ENCODE results near the gene CANT1.
"Not testable (repeated sequence)": the region's sequence is repeated elsewhere in the genome, so short reads cannot be mapped to it uniquely, and the experiment has no call there.

Gene CANT1

GRCh38 chr17:78956254-78956653, 53.3 kb downstream of the CANT1 start:
- DNase-seq, result no peak

- no peak for DNase-seq
Measured at GRCh38 chr17:78954684-78955083, 54.9 kb downstream of the CANT1 start.

- no peak for DNase-seq
Measured at GRCh38 chr17:78953356-78954350, 55.9 kb downstream of the CANT1 start.

- no peak for DNase-seq
Measured at GRCh38 chr17:78952706-78953105, 56.9 kb downstream of the CANT1 start.

GRCh38 chr17:78951967-78952551, 57.5 kb downstream of the CANT1 start:
- no peak for DNase-seq

- no peak for DNase-seq
Measured at GRCh38 chr17:78950870-78951269, 58.7 kb downstream of the CANT1 start.

- no peak for DNase-seq
Measured at GRCh38 chr17:78947235-78948149, 62.1 kb downstream of the CANT1 start.

GRCh38 chr17:78946631-78947030, 62.9 kb downstream of the CANT1 start:
- no peak for DNase-seq

GRCh38 chr17:78946131-78946530, 63.4 kb downstream of the CANT1 start:
- no peak for DNase-seq

- not testable (repeated sequence) for DNase-seq
Measured at GRCh38 chr17:78945455-78945854, 64.1 kb downstream of the CANT1 start.

- DNase-seq, result no peak
Measured at GRCh38 chr17:78944956-78945355, 64.6 kb downstream of the CANT1 start.

GRCh38 chr17:78944026-78944425, 65.5 kb downstream of the CANT1 start:
- no peak for DNase-seq

All from NCI-H1417 treated with DMSO at 0.1 percent for 48 hours (cell line).